GM23338 (cell line): ENCODE measurements around the gene OR2M4. TPM values are rescaled to one million over a fixed set of nuclear protein-coding genes. Genes with fewer than 3 reads are reported as not detected.

ENCODE experiments used
- ATAC-seq: fragments of 200-7000 bp; cut with Tn5 transposase; 3 replicates; pipeline ENCODE4 v1.9.1; 2020
- DNase-seq: peaks from one replicate; pipeline ENCODE4 v3.0.0-alpha.2; 2015; ENCODE audit warnings: low spot score
- H2AFZ ChIP-seq: fragments of 200-600 bp; sonication (generic); 2 replicates; pipeline ENCODE4 v1.8.0; 2016; ENCODE audit warnings: antibody characterized with exemption, mild to moderate bottlenecking, moderate library complexity
- H3F3A ChIP-seq: fragments of 200-600 bp; sonication (generic); replicated peaks from 2 replicates; pipeline ENCODE4 v1.8.0; 2017; ENCODE audit warnings: antibody characterized with exemption, mixed run types, low read depth
- H3K27ac ChIP-seq: fragments of 200-600 bp; sonication (generic); 2 replicates; pipeline ENCODE4 v1.6.1; 2016; ENCODE audit warnings: low read depth
- H3K27me3 ChIP-seq: fragments of 200-600 bp; sonication (generic); 2 replicates; pipeline ENCODE4 v1.8.0; 2016; ENCODE audit warnings: mild to moderate bottlenecking, mixed run types, moderate library complexity; ENCODE audit not compliant: insufficient read depth
- H3K36me3 ChIP-seq: fragments of 200-600 bp; sonication (generic); 2 replicates; pipeline ENCODE4 v1.8.0; 2016; ENCODE audit warnings: mild to moderate bottlenecking; ENCODE audit not compliant: insufficient read depth
- H3K4me1 ChIP-seq: fragments of 200-600 bp; sonication (generic); 2 replicates; pipeline ENCODE4 v1.8.0; 2016; ENCODE audit warnings: mild to moderate bottlenecking, moderate library complexity; ENCODE audit not compliant: insufficient read depth
- H3K4me2 ChIP-seq: fragments of 200-600 bp; sonication (generic); 2 replicates; pipeline ENCODE4 v1.7.1; 2017; ENCODE audit warnings: mixed run types
- H3K4me3 ChIP-seq: fragments of 200-600 bp; sonication (generic); 2 replicates; pipeline ENCODE4 v1.6.1; 2016; ENCODE audit warnings: mixed run types
- H3K79me2 ChIP-seq: fragments of 200-600 bp; sonication (generic); replicated peaks from 2 replicates; pipeline ENCODE4 v1.8.0; 2017; ENCODE audit warnings: mild to moderate bottlenecking; ENCODE audit not compliant: insufficient read depth
- H3K9me2 ChIP-seq: fragments of 200-600 bp; sonication (generic); 2 replicates; pipeline ENCODE4 v1.8.0; 2017; ENCODE audit not compliant: insufficient read depth
- H4K20me1 ChIP-seq: fragments of 200-600 bp; sonication (generic); replicated peaks from 2 replicates; pipeline ENCODE4 v1.8.0; 2017; ENCODE audit warnings: mild to moderate bottlenecking; ENCODE audit not compliant: insufficient read depth
- H3K27ac Mint-ChIP-seq: 2 replicates; pipeline ENCODE4 v1.8.0; 2020; ENCODE audit warnings: inconsistent platforms, mild to moderate bottlenecking, moderate library complexity, mixed read lengths
- H3K27me3 Mint-ChIP-seq: 3 replicates; pipeline ENCODE4 v1.8.0; 2022; ENCODE audit warnings: low read depth, mild to moderate bottlenecking, moderate library complexity, mixed read lengths, inconsistent platforms; ENCODE audit not compliant: insufficient read depth, poor library complexity
- H3K36me3 Mint-ChIP-seq: 3 replicates; pipeline ENCODE4 v1.8.0; 2021; ENCODE audit warnings: low read depth, mild to moderate bottlenecking, inconsistent platforms, moderate library complexity, mixed read lengths
- H3K4me1 Mint-ChIP-seq: 3 replicates; pipeline ENCODE4 v1.8.0; 2020; ENCODE audit warnings: mild to moderate bottlenecking, inconsistent platforms, mixed read lengths
- H3K4me3 Mint-ChIP-seq: 3 replicates; pipeline ENCODE4 v1.8.0; 2021; ENCODE audit warnings: moderate library complexity, mild to moderate bottlenecking, inconsistent platforms, mixed read lengths
- H3K9me3 Mint-ChIP-seq: 3 replicates; pipeline ENCODE4 v1.8.0; 2020; ENCODE audit warnings: moderate library complexity, mild to moderate bottlenecking, inconsistent platforms, mixed read lengths
- CREB1 ChIP-seq: fragments of 250-450 bp; sonication (Bioruptor Pico); IDR thresholded peaks from 2 replicates; pipeline ENCODE4 v1.5.0; 2020; ENCODE audit warnings: low read depth, mild to moderate bottlenecking, moderate library complexity
- CTCF ChIP-seq, 2 experiments: fragments of 200-600 bp in 1 of 2; sonication (generic) in 1 of 2; conservative IDR thresholded peaks; 2 replicates each; pipeline versions ENCODE4 v1.5.1 to v1.6.1; 2016 to 2017; ENCODE audit warnings: antibody characterized with exemption in 2 of 2, low read depth in 2 of 2, mild to moderate bottlenecking in 2 of 2, moderate library complexity in 1 of 2
- ETS1 ChIP-seq: IDR thresholded peaks from 2 replicates; pipeline ENCODE4 v1.6.1; 2016; ENCODE audit warnings: antibody characterized with exemption
- EZH2phosphoT487 ChIP-seq: fragments of 200-600 bp; sonication (generic); IDR thresholded peaks from one replicate; pipeline ENCODE4 v1.8.1; 2018; ENCODE audit warnings: antibody characterized with exemption; ENCODE audit not compliant: unreplicated experiment
- JUNB ChIP-seq: IDR thresholded peaks from one replicate; pipeline ENCODE4 v1.6.1; 2016; ENCODE audit warnings: antibody characterized with exemption; ENCODE audit not compliant: unreplicated experiment
- NANOG ChIP-seq: IDR thresholded peaks from 2 replicates; pipeline ENCODE4 v1.6.1; 2016; ENCODE audit warnings: antibody characterized with exemption, borderline replicate concordance
- POLR2AphosphoS5 ChIP-seq: IDR thresholded peaks from 2 replicates; pipeline ENCODE4 v1.6.1; 2016; ENCODE audit warnings: antibody characterized with exemption, low read depth
- REST ChIP-seq: IDR thresholded peaks from one replicate; pipeline ENCODE4 v1.6.1; 2018; ENCODE audit warnings: antibody characterized with exemption; ENCODE audit not compliant: unreplicated experiment
- STAT1 ChIP-seq: IDR thresholded peaks from one replicate; pipeline ENCODE4 v1.6.1; 2016; ENCODE audit warnings: antibody characterized with exemption; ENCODE audit not compliant: unreplicated experiment
- ZNF114 ChIP-seq: fragments of 250-450 bp; sonication (Bioruptor Pico); IDR thresholded peaks from 2 replicates; pipeline ENCODE4 v1.5.0; 2020; ENCODE audit warnings: mild to moderate bottlenecking, moderate library complexity
- polyA plus RNA-seq: library from polyadenylated mRNA; unstranded; fragments of >200 nt; fragmentation: Nextera tagmentation; extraction: Ambion mirVana; gene quantifications from 2 replicates; pipeline ENCODE4 v1.2.1, GENCODE V29; 2016
- total RNA-seq: library from RNA; depleted of rRNA; stranded (reverse); fragments of >200 nt; shearing (Covaris generic); gene quantifications from 2 replicates; pipeline ENCODE4 v1.2.3, GENCODE V29; 2014

The OR2M4 gene
- total and polyA plus RNA-seq, 2 experiments from 2014 or later: not detected

- H3K4me3 ChIP-seq: no peak overlapping the region
- H3K27ac ChIP-seq: no peak overlapping the region
- no peaks in the 10 kb centered on the region for H3K4me1 ChIP-seq
- no peak for DNase-seq
- H3F3A ChIP-seq: no peaks in the 10 kb centered on the region
- TF ChIP-seq POLR2AphosphoS5 (no peak), ETS1 (no peak), EZH2phosphoT487 (no peak), JUNB (no peak), NANOG (no peak), CREB1 (no peak), ZNF114 (CRISPR knock-in tag) (no peak), CTCF (conservative IDR thresholded peaks at IDR 0.05; ENCODE audit: low read depth in 2 of 2) (no peak), REST (no peak)
- H4K20me1 ChIP-seq: no peaks in the 10 kb centered on the region
- Mint-ChIP-seq H3K27ac (no peak overlapping the region), H3K4me1 (no peaks in the 10 kb centered on the region), H3K4me3 (no peak overlapping the region), H3K9me3 (peaks cover 86% of the 10 kb centered on the region), H3K27me3 (peaks cover 2% of the 10 kb centered on the region), H3K36me3 (peaks cover 37% of the 10 kb centered on the region)
- H3K79me2 ChIP-seq: no peaks in the 10 kb centered on the region
- no peaks in the 10 kb centered on the region for H3K27me3 ChIP-seq
- peaks cover 10% of the 10 kb centered on the region for H3K36me3 ChIP-seq
- H2AFZ ChIP-seq: no peak overlapping the region
- H3K4me2 ChIP-seq: no peak overlapping the region
- no peak for ATAC-seq
- no peaks in the 10 kb centered on the region for H3K9me2 ChIP-seq
These were observed 47.2 kb upstream of the OR2M4 start for GRCh38 chr1:248183996-248184395.

- DNase-seq: no peak
- H3K36me3 ChIP-seq: peaks cover 14% of the 10 kb centered on the region
- Mint-ChIP-seq H3K4me1 (no peaks in the 10 kb centered on the region), H3K27ac (no peak overlapping the region), H3K9me3 (peaks cover 88% of the 10 kb centered on the region), H3K27me3 (peaks cover 2% of the 10 kb centered on the region), H3K4me3 (no peak overlapping the region), H3K36me3 (peaks cover 41% of the 10 kb centered on the region)
- H3F3A ChIP-seq: no peaks in the 10 kb centered on the region
- no peaks in the 10 kb centered on the region for H3K27me3 ChIP-seq
- no peak overlapping the region for H3K4me3 ChIP-seq
- H3K4me1 ChIP-seq: no peaks in the 10 kb centered on the region
- H3K27ac ChIP-seq: no peak overlapping the region
- H2AFZ ChIP-seq: no peak overlapping the region
- no peaks in the 10 kb centered on the region for H4K20me1 ChIP-seq
- ATAC-seq: no peak
- H3K9me2 ChIP-seq: no peaks in the 10 kb centered on the region
- no peak overlapping the region for H3K4me2 ChIP-seq
- H3K79me2 ChIP-seq: no peaks in the 10 kb centered on the region
- TF ChIP-seq ETS1 (no peak), STAT1 (no peak)
These were observed 43.9 kb upstream of the OR2M4 start for GRCh38 chr1:248187363-248187762.
